GM13976 (cell line): ENCODE data around the gene MRPL36.

Source experiments
- DNase-seq: peaks from one replicate; pipeline ENCODE4 v3.0.0; 2012; ENCODE audit warnings: low spot score
- CTCF ChIP-seq: IDR thresholded peaks from 2 replicates; pipeline ENCODE4 v1.5.1; 2012; ENCODE audit warnings: borderline replicate concordance, mild to moderate bottlenecking; ENCODE audit not compliant: insufficient read depth; ENCODE audit errors: extremely low read depth, missing control alignments, control extremely low read depth
- in situ Hi-C: fragments of 300-500 bp; cut with MboI; formaldehyde crosslinking; loops from one replicate; pipeline ENCODE4 v1.12.0; 2022; ENCODE audit warnings: low sequenced_read_pairs, mixed read lengths, inconsistent platforms; ENCODE audit not compliant: unreplicated experiment

MRPL36 gene

GRCh38 chr5:1814183-1815020 is 14.8 kb upstream of the MRPL36 start:
- DNase-seq, result no peak
- in situ Hi-C loops, result no loop called here
- no peak for TF ChIP-seq CTCF

DNA sequence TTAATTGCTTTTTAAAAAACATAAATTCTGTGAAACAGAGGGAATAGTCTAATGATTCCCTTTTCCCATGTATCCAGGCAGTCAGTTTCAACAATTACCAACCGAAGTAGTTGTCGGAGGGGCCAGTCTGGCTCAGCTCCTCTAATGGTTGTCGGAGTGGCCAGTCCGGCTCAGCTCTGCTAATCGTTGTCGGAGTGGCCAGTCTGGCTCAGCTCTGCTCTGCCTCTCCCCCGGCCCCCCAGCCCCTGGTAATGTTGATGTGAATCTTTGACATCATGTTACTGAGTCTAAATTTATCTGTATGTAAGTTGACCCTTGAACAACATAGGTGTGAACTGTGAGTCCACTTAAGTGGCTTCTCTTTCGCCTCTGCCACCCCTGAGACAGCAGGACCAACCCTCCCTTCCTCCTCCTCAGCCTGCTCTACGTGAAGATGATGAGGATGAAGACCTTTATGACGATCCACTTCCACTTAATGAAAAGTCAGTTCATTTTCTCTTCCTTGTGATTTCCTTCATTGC is 11.0 kb upstream of the MRPL36 start:
- no peak for DNase-seq
- in situ Hi-C loops, result no loop called here
- TF ChIP-seq CTCF, result no peak

DNA sequence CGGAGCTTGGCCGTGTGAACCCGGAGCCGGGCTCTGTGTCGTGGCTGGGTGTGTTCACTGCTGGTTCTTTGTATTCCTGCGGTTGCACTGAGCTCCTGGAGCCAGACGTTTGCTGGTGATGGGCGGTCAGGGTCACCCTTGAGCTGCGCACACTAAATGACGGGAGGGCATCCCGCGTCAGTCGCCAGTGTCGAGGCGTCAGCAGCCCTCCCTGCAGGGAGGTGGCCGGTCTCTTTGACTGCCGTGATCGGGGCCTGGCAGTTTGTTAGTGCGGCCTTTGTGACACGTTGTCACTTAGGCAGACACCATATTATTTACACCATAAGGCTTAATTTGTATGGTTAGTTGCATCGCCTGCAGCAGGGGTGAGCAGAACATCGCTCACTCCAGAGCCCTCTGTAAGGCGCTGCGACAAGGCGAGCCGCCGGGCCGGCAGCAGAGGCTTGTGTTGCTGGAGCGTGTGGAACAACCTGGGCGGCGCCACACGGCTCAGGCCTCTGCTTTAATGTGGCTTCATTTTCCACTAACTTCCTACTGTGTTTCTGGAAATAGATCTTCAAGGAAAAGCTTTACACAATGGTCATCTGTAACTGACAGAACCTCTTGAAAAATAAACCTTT is 9.9 kb upstream of the MRPL36 start:
- no peak for TF ChIP-seq CTCF
- no peak for DNase-seq
- in situ Hi-C loops, result no loop called here

GRCh38 chr5:1808439-1808838 is 8.8 kb upstream of the MRPL36 start:
- in situ Hi-C loops, result no loop called here
- DNase-seq, result no peak
- TF ChIP-seq CTCF, result no peak

DNA sequence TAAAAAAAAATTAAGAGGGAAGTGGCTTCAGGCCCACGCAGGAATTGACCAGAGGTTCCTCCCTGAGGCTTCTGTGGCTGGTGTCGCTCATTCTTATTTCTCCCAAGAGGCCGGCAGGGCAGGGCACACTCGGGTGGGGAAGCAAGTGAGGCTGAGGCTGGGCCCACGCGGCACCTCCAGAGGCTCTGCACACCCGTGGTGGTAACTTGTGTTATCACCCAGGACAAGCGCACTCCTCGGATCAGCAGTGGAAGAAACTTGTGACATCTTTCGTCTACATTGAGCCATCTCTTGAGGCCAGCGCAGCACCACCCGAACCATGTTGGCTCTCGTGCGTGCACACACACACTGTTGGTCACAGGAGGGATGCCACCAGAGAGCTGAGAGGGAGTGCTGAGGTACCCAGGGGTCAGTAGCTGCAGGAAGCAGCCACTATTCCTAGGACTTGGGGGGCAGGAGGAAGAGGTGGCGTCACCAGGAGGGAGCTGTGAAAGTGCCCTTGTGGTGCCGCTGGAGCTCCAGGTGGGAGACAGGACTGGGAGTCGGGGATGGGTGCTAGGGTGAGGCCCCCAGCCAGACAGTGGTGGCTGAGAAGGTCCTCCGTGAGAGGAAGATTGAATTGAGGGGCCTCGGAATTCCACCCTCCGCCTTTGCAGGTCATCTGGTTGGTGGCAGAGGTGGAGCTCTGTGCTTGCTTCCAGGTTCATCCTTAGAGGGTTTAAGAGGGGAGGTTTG is 8.0 kb upstream of the MRPL36 start:
- in situ Hi-C loops, result no loop called here
- TF ChIP-seq CTCF, result no peak

DNA sequence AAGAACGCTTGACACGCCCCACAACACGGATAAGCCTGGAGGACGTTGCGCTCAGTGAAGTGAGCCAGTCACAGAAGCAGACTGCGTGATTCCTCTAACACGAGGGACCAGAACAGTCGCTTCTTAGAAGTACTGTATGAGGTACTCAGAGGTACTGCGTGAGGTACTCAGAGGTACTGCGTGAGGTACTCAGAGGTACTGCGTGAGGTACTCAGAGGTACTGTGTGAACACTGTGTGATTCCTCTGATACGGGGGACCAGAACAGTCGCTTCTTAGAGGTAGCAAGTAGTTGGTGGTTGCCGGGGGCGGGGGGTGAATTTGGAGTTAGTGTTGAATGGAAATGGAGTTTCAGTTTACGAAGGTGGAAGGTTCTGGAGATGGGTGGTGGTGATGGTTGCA is 7.3 kb upstream of the MRPL36 start:
- in situ Hi-C loops, result no loop called here
- no peak for TF ChIP-seq CTCF

More for the DNA sequence above, 8.0 kb upstream of the MRPL36 start:
- DNase-seq, result no peak

More for the DNA sequence above, 7.3 kb upstream of the MRPL36 start:
- no peak for DNase-seq
